Calu3 (cell line): ENCODE results near the gene NINL. TPM values are rescaled to one million over a fixed set of nuclear protein-coding genes. Genes with fewer than 3 reads are reported as not detected.

ENCODE experiments used
- BruUV-seq: library from RNA; stranded (reverse); fragments of 400-500 nt; replicated peaks from 2 replicates; lab custom pipeline; 2021; lab: Mats Ljungman, UMichigan
- CTCF ChIA-PET: fragments of 300-600 bp; sonication (Branson Sonifier 250); formaldehyde crosslinking; loops from one replicate; lab custom pipeline; 2022; ENCODE audit warnings: antibody characterized with exemption; lab: Charles Lee
- DNase-seq: peaks from one replicate; pipeline ENCODE4 v3.0.0; 2022
- H3K27ac Mint-ChIP-seq: one replicate; pipeline ENCODE4 v1.8.0; 2022; ENCODE audit warnings: mixed read lengths; ENCODE audit not compliant: unreplicated experiment
- H3K27me3 Mint-ChIP-seq: one replicate; pipeline ENCODE4 v1.8.0; 2022; ENCODE audit warnings: mixed read lengths; ENCODE audit not compliant: unreplicated experiment
- H3K36me3 Mint-ChIP-seq: one replicate; pipeline ENCODE4 v1.8.0; 2022; ENCODE audit warnings: mild to moderate bottlenecking, moderate library complexity, mixed read lengths; ENCODE audit not compliant: insufficient read depth, unreplicated experiment
- H3K4me1 Mint-ChIP-seq: one replicate; pipeline ENCODE4 v1.8.0; 2022; ENCODE audit warnings: mild to moderate bottlenecking, low read depth, mixed read lengths; ENCODE audit not compliant: unreplicated experiment
- H3K4me3 Mint-ChIP-seq: one replicate; pipeline ENCODE4 v1.8.0; 2022; ENCODE audit warnings: mild to moderate bottlenecking, low read depth, moderate library complexity, mixed read lengths; ENCODE audit not compliant: unreplicated experiment
- H3K9me3 Mint-ChIP-seq: one replicate; pipeline ENCODE4 v1.8.0; 2022; ENCODE audit warnings: low read depth, mixed read lengths; ENCODE audit not compliant: unreplicated experiment
- intact Hi-C: fragments of 100-400 bp; cut with micrococcal nuclease; formaldehyde crosslinking; loops from one replicate; pipeline ENCODE4 v1.10.0; 2022; ENCODE audit not compliant: unreplicated experiment
- total RNA-seq: library from RNA; stranded (reverse); gene quantifications from 2 replicates; pipeline ENCODE4 v1.2.3, GENCODE V29; 2022
- TF ChIP-seq, protein P1 (sequence below): fragments of 200-600 bp; IDR thresholded peaks from one replicate; pipeline ENCODE4 v1.8.0; 2022; ENCODE audit warnings: antibody characterized with exemption; ENCODE audit not compliant: unreplicated experiment

Gene NINL
- total RNA-seq, 1 experiment from 2014 or later, result 9.1 TPM

GRCh38 chr20:25543068-25543467 lies 42.3 kb downstream of the NINL start:
- no peak for DNase-seq
- CTCF ChIA-PET, result no interaction called here
- no peak overlapping the region for H3K4me3 Mint-ChIP-seq
- BruUV-seq, result no TSS peak
- no peaks in the 10 kb centered on the region for H3K27me3 Mint-ChIP-seq
- H3K27ac Mint-ChIP-seq, result no peak overlapping the region
- H3K36me3 Mint-ChIP-seq, result no peaks in the 10 kb centered on the region
- H3K4me1 Mint-ChIP-seq, result no peaks in the 10 kb centered on the region
- TF ChIP-seq, protein P1, sequence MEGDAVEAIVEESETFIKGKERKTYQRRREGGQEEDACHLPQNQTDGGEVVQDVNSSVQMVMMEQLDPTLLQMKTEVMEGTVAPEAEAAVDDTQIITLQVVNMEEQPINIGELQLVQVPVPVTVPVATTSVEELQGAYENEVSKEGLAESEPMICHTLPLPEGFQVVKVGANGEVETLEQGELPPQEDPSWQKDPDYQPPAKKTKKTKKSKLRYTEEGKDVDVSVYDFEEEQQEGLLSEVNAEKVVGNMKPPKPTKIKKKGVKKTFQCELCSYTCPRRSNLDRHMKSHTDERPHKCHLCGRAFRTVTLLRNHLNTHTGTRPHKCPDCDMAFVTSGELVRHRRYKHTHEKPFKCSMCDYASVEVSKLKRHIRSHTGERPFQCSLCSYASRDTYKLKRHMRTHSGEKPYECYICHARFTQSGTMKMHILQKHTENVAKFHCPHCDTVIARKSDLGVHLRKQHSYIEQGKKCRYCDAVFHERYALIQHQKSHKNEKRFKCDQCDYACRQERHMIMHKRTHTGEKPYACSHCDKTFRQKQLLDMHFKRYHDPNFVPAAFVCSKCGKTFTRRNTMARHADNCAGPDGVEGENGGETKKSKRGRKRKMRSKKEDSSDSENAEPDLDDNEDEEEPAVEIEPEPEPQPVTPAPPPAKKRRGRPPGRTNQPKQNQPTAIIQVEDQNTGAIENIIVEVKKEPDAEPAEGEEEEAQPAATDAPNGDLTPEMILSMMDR, result no peak
- intact Hi-C loops, result no loop called here
- H3K9me3 Mint-ChIP-seq, result no peaks in the 10 kb centered on the region

- no peak overlapping the region for H3K27ac Mint-ChIP-seq
- TF ChIP-seq, protein P1, result no peak
- H3K27me3 Mint-ChIP-seq, result no peaks in the 10 kb centered on the region
- no peaks in the 10 kb centered on the region for H3K9me3 Mint-ChIP-seq
- CTCF ChIA-PET, result no interaction called here
- H3K36me3 Mint-ChIP-seq, result no peaks in the 10 kb centered on the region
- H3K4me3 Mint-ChIP-seq, result no peak overlapping the region
- BruUV-seq, result no TSS peak
- DNase-seq, result no peak
- H3K4me1 Mint-ChIP-seq, result no peaks in the 10 kb centered on the region
- intact Hi-C loops, result no loop called here
Observed at GRCh38 chr20:25541676-25542075, 43.7 kb downstream of the NINL start.

GRCh38 chr20:25539742-25540672 lies 45.3 kb downstream of the NINL start:
- H3K27ac Mint-ChIP-seq, result no peak overlapping the region

DNA sequence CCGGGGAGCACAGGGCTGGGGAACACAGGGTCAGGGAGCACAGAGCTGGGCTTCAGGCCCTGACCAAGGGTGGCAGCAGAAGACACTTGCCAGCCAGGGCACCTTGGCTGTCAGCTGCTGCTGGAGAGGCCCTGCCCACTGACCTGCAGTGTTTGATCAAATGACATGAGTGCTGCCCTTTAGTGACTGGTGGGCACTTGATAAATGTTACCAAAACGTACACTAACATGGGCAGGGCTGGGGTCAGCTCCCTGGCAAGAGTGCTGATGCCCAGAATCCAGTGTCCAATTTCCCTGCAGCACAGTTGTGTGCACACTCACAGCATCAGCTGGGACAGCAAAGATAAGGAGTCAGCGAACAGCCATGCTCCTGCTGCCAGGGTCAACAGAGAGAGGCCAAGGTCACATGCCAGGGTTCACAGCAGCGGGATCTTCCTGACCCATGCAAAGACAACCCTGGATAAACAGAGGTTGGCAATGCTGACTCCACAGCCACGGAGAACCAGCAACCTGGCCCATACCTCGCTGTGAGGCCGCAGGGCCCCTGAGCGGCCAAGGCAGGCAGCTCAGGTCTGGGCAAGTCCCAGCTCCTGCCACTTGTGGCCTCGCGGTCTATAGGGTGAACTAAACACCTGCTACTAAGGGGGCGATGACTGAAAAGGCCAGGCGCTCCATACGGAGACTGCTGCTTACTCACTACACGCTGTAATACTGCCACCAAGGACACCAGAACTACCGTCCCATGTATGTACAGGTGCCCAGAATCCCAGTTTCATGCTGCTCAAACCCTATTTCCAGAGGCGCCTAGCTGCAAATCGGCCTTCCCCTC lies 46.3 kb downstream of the NINL start:
- no peak overlapping the region for H3K4me3 Mint-ChIP-seq
- CTCF ChIA-PET, result no interaction called here
- no peaks in the 10 kb centered on the region for H3K27me3 Mint-ChIP-seq
- H3K4me1 Mint-ChIP-seq, result no peaks in the 10 kb centered on the region
- TF ChIP-seq, protein P1, result no peak
- no peaks in the 10 kb centered on the region for H3K9me3 Mint-ChIP-seq
- BruUV-seq, result no TSS peak
- DNase-seq, result no peak
- intact Hi-C loops, result no loop called here
- H3K27ac Mint-ChIP-seq, result no peak overlapping the region
- H3K36me3 Mint-ChIP-seq, result no peaks in the 10 kb centered on the region

More at GRCh38 chr20:25539742-25540672, 45.3 kb downstream of the NINL start:
- CTCF ChIA-PET, result no interaction called here
- Mint-ChIP-seq H3K36me3 (no peaks in the 10 kb centered on the region), H3K27me3 (no peaks in the 10 kb centered on the region), H3K4me1 (no peaks in the 10 kb centered on the region), H3K9me3 (no peaks in the 10 kb centered on the region), H3K4me3 (no peak overlapping the region)
- TF ChIP-seq, protein P1, result no peak
- intact Hi-C loops, result no loop called here
- BruUV-seq, result no TSS peak
- DNase-seq, result no peak
